ENCODE measurements around the gene SLC25A1. TPM values are rescaled to one million over a fixed set of nuclear protein-coding genes. Genes with fewer than 3 reads are reported as not detected.

Gene SLC25A1
- total RNA-seq, 1 experiment from 2014 or later = 151 TPM

- Histone ChIP-seq H2AFZ (ENCODE audit: low read length) (no peak overlapping the region), H3K9ac (ENCODE audit: extremely low read depth, insufficient read length, low read length) (no peak overlapping the region), H3K14ac (ENCODE audit: insufficient read depth, low read length) (no peak overlapping the region), H3K18ac (ENCODE audit: insufficient read length, low read depth, low read length) (no peak overlapping the region), H2BK5ac (ENCODE audit: insufficient read length, low read length) (no peak overlapping the region), H2BK120ac (ENCODE audit: low read depth, low read length, poor library complexity, severe bottlenecking) (no peak overlapping the region), H4K8ac (replicated peaks; ENCODE audit: insufficient read length, low read depth, low read length) (no peak overlapping the region), H4K91ac (ENCODE audit: insufficient read length, low read depth, low read length) (no peak overlapping the region), H4K20me1 (ENCODE audit: control insufficient read depth, insufficient read depth, insufficient read length) (no peaks in the 10 kb centered on the region), H3K4ac (ENCODE audit: low read depth, low read length) (no peak overlapping the region), H2BK12ac (ENCODE audit: insufficient read length, low read depth, low read length) (no peak overlapping the region), H2BK20ac (ENCODE audit: low read depth, low read length, poor library complexity, severe bottlenecking) (no peak overlapping the region), H2AK5ac (ENCODE audit: insufficient read length, low read length) (no peak overlapping the region), H4K5ac (ENCODE audit: insufficient read length, low read depth, low read length) (no peak overlapping the region), H3K4me2 (ENCODE audit: insufficient read depth, insufficient read length, low read length) (no peak overlapping the region), H3K4me1 (ENCODE audit: insufficient read depth, low read length) (peaks cover 2% of the 10 kb centered on the region; the same call in 1 of the 2 replicates), H3K23me2 (ENCODE audit: insufficient read length, low read depth, low read length, poor library complexity, severe bottlenecking) (no peaks in the 10 kb centered on the region), H3K56ac (ENCODE audit: insufficient read length, low read depth, low read length) (no peak overlapping the region), H3K79me1 (ENCODE audit: insufficient read depth, low read depth, low read length, poor library complexity, severe bottlenecking) (no peaks in the 10 kb centered on the region), H3T11ph (ENCODE audit: low read length) (no peak overlapping the region), H3K9me3 (ENCODE audit: control insufficient read depth, low read depth, low read length) (no peaks in the 10 kb centered on the region), H3K27ac (ENCODE audit: insufficient read length, low read depth, low read length) (no peak overlapping the region), H3K79me2 (ENCODE audit: insufficient read depth, low read length) (no peaks in the 10 kb centered on the region), H2BK15ac (ENCODE audit: low read depth, low read length) (no peak overlapping the region), H3K23ac (ENCODE audit: insufficient read length, low read depth, low read length) (no peak overlapping the region), H3K27me3 (ENCODE audit: insufficient read depth, low read length) (no peaks in the 10 kb centered on the region)
- WGBS (ENCODE audit: extremely low coverage, insufficient read length, low lambda C conversion rate) = no CpG with 5 or more reads among the region's 11 CpGs
- TF ChIP-seq CTCF (conservative IDR thresholded peaks at IDR 0.05) = no peak
- H3K27ac Mint-ChIP-seq = no peak overlapping the region; a peak in 1 of 7 replicates
- H3K27me3 Mint-ChIP-seq (ENCODE audit: low read depth) = no peaks in the 10 kb centered on the region
- DNase-seq = no peak
- peaks cover 12 to 16% of the 10 kb centered on the region in 2 experiments for H3K4me1 Mint-ChIP-seq
- H3K36me3 Mint-ChIP-seq (ENCODE audit: insufficient read depth in 1 of 3, low read depth in 3 of 3) = peaks cover 34 to 52% (median 47%) of the 10 kb centered on the region in 3 experiments
- H3K4me3 Mint-ChIP-seq = no peak overlapping the region
- no peaks in the 10 kb centered on the region for H3K9me3 Mint-ChIP-seq
Measured at GRCh38 chr22:19222242-19223005, 43.9 kb upstream of the SLC25A1 start.

Measured in H9 (cell line).